PFSK-1 (cell line): ENCODE measurements around the gene FGFR2.

Experiments used
- POLR2AphosphoS5 ChIP-seq: IDR thresholded peaks from 2 replicates; pipeline ENCODE4 v1.6.1; 2012; ENCODE audit warnings: low read depth, mild to moderate bottlenecking, control low read depth, low read length, moderate library complexity
- REST ChIP-seq, 2 experiments: IDR thresholded peaks; 2 replicates each; pipeline versions ENCODE4 v1.6.1 to v1.8.0; 2011 to 2012; ENCODE audit warnings: low read depth in 2 of 2, low read length in 2 of 2, control low read depth in 1 of 2, inconsistent platforms in 1 of 2, mild to moderate bottlenecking in 1 of 2, moderate library complexity in 1 of 2; ENCODE audit not compliant: insufficient read depth in 1 of 2
- SIN3A ChIP-seq: IDR thresholded peaks from 2 replicates; pipeline ENCODE4 v1.6.1; 2012; ENCODE audit warnings: mild to moderate bottlenecking, low read length, moderate library complexity, borderline replicate concordance; ENCODE audit not compliant: insufficient read depth
- TAF1 ChIP-seq: IDR thresholded peaks from 2 replicates; pipeline ENCODE4 v1.6.1; 2012; ENCODE audit warnings: low read length, control low read depth, borderline replicate concordance; ENCODE audit not compliant: insufficient read depth

GRCh38 chr10:121464517-121464916 lies 133.7 kb downstream of the FGFR2 start:
- TF ChIP-seq SIN3A = no peak
- TF ChIP-seq POLR2AphosphoS5 = no peak
- TF ChIP-seq TAF1 = no peak
- no peak for TF ChIP-seq REST (IDR thresholded peaks at IDR 0.05; ENCODE audit: insufficient read depth in 1 of 2, low read depth in 2 of 2, low read length in 2 of 2)
